Coronary artery (tissue), 2 donors: Measurements from ENCODE around the gene CCDC88B.

Experiments
- DNase-seq: peaks from one replicate; pipeline ENCODE4 v3.0.0-alpha.2; 2017; ENCODE audit warnings: low spot score
- H3K27ac ChIP-seq, 2 donors: fragments of 200-600 bp; sonication (generic); one replicate each; pipeline ENCODE4 v1.5.1; 2016 to 2019
- H3K4me3 ChIP-seq: fragments of 200-600 bp; sonication (generic); 2 replicates; pipeline ENCODE4 v1.5.1; 2016; ENCODE audit warnings: mild to moderate bottlenecking, moderate library complexity
- CTCF ChIP-seq: fragments of 200-600 bp; sonication (generic); IDR thresholded peaks from one replicate; pipeline ENCODE4 v1.5.1; 2019; ENCODE audit warnings: antibody characterized with exemption

Gene CCDC88B

GRCh38 chr11:64401775-64402174, 61.8 kb downstream of the CCDC88B start:
- Histone ChIP-seq H3K27ac (no peak overlapping the region), H3K4me3 (no peak overlapping the region)
- no peak for TF ChIP-seq CTCF
- DNase-seq = no peak

- Histone ChIP-seq H3K27ac (no peak overlapping the region), H3K4me3 (no peak overlapping the region)
- TF ChIP-seq CTCF = no peak
- no peak for DNase-seq
These were observed 63.1 kb downstream of the CCDC88B start for GRCh38 chr11:64403106-64403505.

GRCh38 chr11:64406221-64406946, 66.4 kb downstream of the CCDC88B start:
- TF ChIP-seq CTCF = no peak
- no peak overlapping the region for H3K4me3 ChIP-seq
- DNase-seq = no peak
- peak overlapping the region in 1 of 2 donors; percentile 7 for H3K27ac ChIP-seq
